HCEC 1CT (cell line): ENCODE results near the gene TIMM22.
"Not testable (repeated sequence)": the region's sequence is repeated elsewhere in the genome, so short reads cannot be mapped to it uniquely, and the experiment has no call there.

Source experiments
- DNase-seq: peaks from one replicate; pipeline ENCODE4 v3.0.0-alpha.2; 2017

TIMM22 gene

GRCh38 chr17:1040216-1040600, 43.3 kb downstream of the TIMM22 start:
- DNase-seq, result no peak

- DNase-seq, result no peak
These were observed 44.8 kb downstream of the TIMM22 start for GRCh38 chr17:1041746-1042145.

GRCh38 chr17:1042486-1042885, 45.6 kb downstream of the TIMM22 start:
- no peak for DNase-seq

GRCh38 chr17:1043601-1044251, 46.8 kb downstream of the TIMM22 start:
- DNase-seq, result no peak

- not testable (repeated sequence) for DNase-seq
These were observed 47.6 kb downstream of the TIMM22 start for GRCh38 chr17:1044387-1045009.

GRCh38 chr17:1045456-1045855, 48.5 kb downstream of the TIMM22 start:
- no peak for DNase-seq

GRCh38 chr17:1047177-1047878, 50.4 kb downstream of the TIMM22 start:
- no peak for DNase-seq

- no peak for DNase-seq
These were observed 51.0 kb downstream of the TIMM22 start for GRCh38 chr17:1047879-1048470.

- not testable (repeated sequence) for DNase-seq
These were observed 51.7 kb downstream of the TIMM22 start for GRCh38 chr17:1048516-1049115.

GRCh38 chr17:1049446-1050225, 52.7 kb downstream of the TIMM22 start:
- DNase-seq, result no peak

GRCh38 chr17:1050246-1050995, 53.5 kb downstream of the TIMM22 start:
- DNase-seq, result no peak

- no peak for DNase-seq
These were observed 54.3 kb downstream of the TIMM22 start for GRCh38 chr17:1050996-1051925.
